H1 (cell line): Measurements from ENCODE around the gene SUSD5. TPM values are rescaled to one million over a fixed set of nuclear protein-coding genes. Genes with fewer than 3 reads are reported as not detected.

Experiments
- CTCF ChIA-PET: fragments of 300-600 bp; sonication (Branson Sonifier 250); formaldehyde crosslinking; loops from one replicate; lab custom pipeline; 2021; ENCODE audit not compliant: partially characterized antibody; lab: Charles Lee
- POLR2A ChIA-PET: fragments of 300-600 bp; sonication (Branson Sonifier 250); formaldehyde crosslinking; loops from one replicate; lab custom pipeline; 2021; ENCODE audit warnings: inconsistent platforms; ENCODE audit not compliant: partially characterized antibody; lab: Charles Lee
- DNase-seq, 2 experiments: peaks; one replicate each; pipeline versions ENCODE4 v3.0.0 to v3.0.0-alpha.2; 2010 to 2022; ENCODE audit warnings: low spot score in 2 of 2, low read depth in 1 of 2, mixed read lengths in 1 of 2
- FAIRE-seq: peaks from 2 replicates; lab custom pipeline; 2011; peaks lifted over from hg19 to GRCh38; lab: Jason Lieb, UNC
- H2AFZ ChIP-seq: 2 replicates; pipeline ENCODE4 v1.8.1; 2012; ENCODE audit warnings: low read length, inconsistent platforms
- H2AK5ac ChIP-seq: 2 replicates; pipeline ENCODE4 v1.6.1; 2013; ENCODE audit warnings: low read depth, low read length
- H2BK120ac ChIP-seq: replicated peaks from 2 replicates; pipeline ENCODE3; 2013; ENCODE audit warnings: low read depth, low read length, inconsistent platforms
- H2BK12ac ChIP-seq: 2 replicates; pipeline ENCODE4 v1.6.1; 2013; ENCODE audit warnings: low read depth, low read length
- H2BK15ac ChIP-seq: 2 replicates; pipeline ENCODE4 v1.6.1; 2013; ENCODE audit warnings: low read length
- H2BK20ac ChIP-seq: 2 replicates; pipeline ENCODE4 v1.6.1; 2013; ENCODE audit warnings: low read length
- H2BK5ac ChIP-seq: 2 replicates; pipeline ENCODE4 v1.6.1; 2013; ENCODE audit warnings: low read depth, low read length
- H3K14ac ChIP-seq: 2 replicates; pipeline ENCODE4 v1.6.1; 2013; ENCODE audit warnings: inconsistent platforms; ENCODE audit not compliant: insufficient read length
- H3K18ac ChIP-seq: 2 replicates; pipeline ENCODE4 v1.6.1; 2013; ENCODE audit warnings: low read length; ENCODE audit errors: extremely low read depth
- H3K23ac ChIP-seq: 2 replicates; pipeline ENCODE4 v1.6.1; 2013; ENCODE audit warnings: inconsistent platforms; ENCODE audit not compliant: insufficient read length
- H3K23me2 ChIP-seq: 2 replicates; pipeline ENCODE4 v1.6.1; 2013; ENCODE audit warnings: low read depth, low read length
- H3K27ac ChIP-seq: 2 replicates; pipeline ENCODE4 v1.6.1; 2011; ENCODE audit warnings: low read depth, low read length, inconsistent platforms
- H3K27me3 ChIP-seq, 4 experiments: replicated peaks in 1 of 4; 1 replicate in 1 of 4; 2 replicates in 3 of 4; pipeline versions ENCODE4 v1.6.1 to v1.8.1; 2011 to 2013; ENCODE audit warnings: low read length in 3 of 4, mild to moderate bottlenecking in 3 of 4, inconsistent platforms in 2 of 4, mixed read lengths in 2 of 4, moderate library complexity in 1 of 4; ENCODE audit not compliant: control insufficient read depth in 3 of 4, insufficient read depth in 3 of 4; ENCODE audit errors: extremely low read depth in 1 of 4
- H3K36me3 ChIP-seq, 4 experiments: 2 replicates each; pipeline versions ENCODE4 v1.6.1 to v1.8.1; 2011 to 2013; ENCODE audit warnings: mild to moderate bottlenecking in 4 of 4, low read length in 3 of 4, moderate library complexity in 2 of 4, control low read depth in 1 of 4, inconsistent platforms in 1 of 4; ENCODE audit not compliant: insufficient read depth in 4 of 4, control insufficient read depth in 2 of 4
- H3K4ac ChIP-seq: replicated peaks from 2 replicates; pipeline ENCODE3; 2013; ENCODE audit warnings: low read length, low read depth, mixed read lengths, inconsistent platforms; ENCODE audit not compliant: insufficient read length
- H3K4me1 ChIP-seq, 4 experiments: replicated peaks in 1 of 4; 1 replicate in 1 of 4; 2 replicates in 3 of 4; pipeline versions ENCODE4 v1.6.1 to v1.8.1; 2011 to 2013; ENCODE audit warnings: low read length in 3 of 4, inconsistent platforms in 2 of 4, mixed read lengths in 1 of 4; ENCODE audit not compliant: insufficient read depth in 4 of 4, control insufficient read depth in 3 of 4
- H3K4me2 ChIP-seq, 2 experiments: 2 replicates each; pipeline versions ENCODE4 v1.6.1 to v1.8.1; 2011 to 2013; ENCODE audit warnings: low read depth in 2 of 2, low read length in 2 of 2, control low read depth in 1 of 2, inconsistent platforms in 1 of 2, mild to moderate bottlenecking in 1 of 2; ENCODE audit not compliant: insufficient read depth in 1 of 2
- H3K4me3 ChIP-seq, 4 experiments: fragments of 200-600, 300-600 bp in 1 of 4; sonication (generic), shearing (Covaris generic), sonication (Bioruptor Twin) in 1 of 4; 2 replicates each; pipeline versions ENCODE4 v1.5.1 to v1.8.1; 2011 to 2016; ENCODE audit warnings: low read length in 4 of 4, low read depth in 3 of 4, control low read depth in 2 of 4, inconsistent platforms in 2 of 4, mild to moderate bottlenecking in 2 of 4, mixed read lengths in 1 of 4, moderate library complexity in 1 of 4; ENCODE audit not compliant: insufficient read depth in 2 of 4; ENCODE audit errors: extremely low read depth in 1 of 4
- H3K56ac ChIP-seq: replicated peaks from 2 replicates; pipeline ENCODE3; 2013; ENCODE audit warnings: low read depth, mild to moderate bottlenecking, mixed read lengths, low read length, inconsistent platforms; ENCODE audit not compliant: insufficient read length
- H3K79me1 ChIP-seq: 2 replicates; pipeline ENCODE4 v1.6.1; 2013; ENCODE audit warnings: low read depth, low read length, control low read depth
- H3K79me2 ChIP-seq, 2 experiments: 2 replicates each; pipeline versions ENCODE4 v1.6.1 to v1.8.1; 2012 to 2013; ENCODE audit warnings: low read length in 2 of 2, mild to moderate bottlenecking in 2 of 2, inconsistent platforms in 1 of 2; ENCODE audit not compliant: insufficient read depth in 2 of 2, control insufficient read depth in 1 of 2
- H3K9ac ChIP-seq, 4 experiments: replicated peaks in 1 of 4; 1 replicate in 1 of 4; 2 replicates in 3 of 4; pipeline versions ENCODE4 v1.6.1 to v1.8.1; 2011 to 2013; ENCODE audit warnings: low read depth in 3 of 4, low read length in 3 of 4, control low read depth in 2 of 4, mild to moderate bottlenecking in 2 of 4, moderate library complexity in 2 of 4, inconsistent platforms in 1 of 4; ENCODE audit errors: extremely low read depth in 1 of 4
- H3K9me3 ChIP-seq, 2 experiments: 2 replicates each; pipeline versions ENCODE4 v1.6.1 to v1.8.1; 2012 to 2013; ENCODE audit warnings: mild to moderate bottlenecking in 2 of 2, moderate library complexity in 2 of 2, control low read depth in 1 of 2, inconsistent platforms in 1 of 2, low read depth in 1 of 2, low read length in 1 of 2, mixed read lengths in 1 of 2; ENCODE audit not compliant: insufficient read depth in 2 of 2
- H4K20me1 ChIP-seq, 2 experiments: replicated peaks in 1 of 2; 2 replicates each; pipeline versions ENCODE3 to v1.8.1; 2011 to 2013; ENCODE audit warnings: inconsistent platforms in 2 of 2, low read length in 2 of 2, mild to moderate bottlenecking in 1 of 2; ENCODE audit not compliant: insufficient read depth in 2 of 2, control insufficient read depth in 1 of 2
- H4K5ac ChIP-seq: 2 replicates; pipeline ENCODE4 v1.6.1; 2013; ENCODE audit warnings: low read length, low read depth, mixed read lengths, inconsistent platforms; ENCODE audit not compliant: insufficient read length
- H4K8ac ChIP-seq: 2 replicates; pipeline ENCODE4 v1.8.0; 2013; ENCODE audit warnings: mild to moderate bottlenecking, moderate library complexity, low read length, inconsistent platforms; ENCODE audit not compliant: insufficient read depth; ENCODE audit errors: extremely low read depth
- H4K91ac ChIP-seq: replicated peaks from 2 replicates; pipeline ENCODE3; 2013; ENCODE audit warnings: low read length, mixed read lengths, inconsistent platforms; ENCODE audit not compliant: insufficient read length
- FOSL1 ChIP-seq: IDR thresholded peaks from 2 replicates; pipeline ENCODE4 v1.6.1; 2011; ENCODE audit warnings: mild to moderate bottlenecking, low read depth, low read length, moderate library complexity; ENCODE audit not compliant: insufficient read depth
- RXRA ChIP-seq: IDR thresholded peaks from 2 replicates; pipeline ENCODE4 v1.6.1; 2011; ENCODE audit warnings: low read depth, mild to moderate bottlenecking, low read length, moderate library complexity; ENCODE audit not compliant: insufficient read depth
- TEAD4 ChIP-seq: IDR thresholded peaks from 2 replicates; pipeline ENCODE4 v1.6.1; 2012; ENCODE audit warnings: low read depth, low read length, inconsistent platforms, mixed read lengths
- WGBS, 2 experiments: shearing (Covaris generic) in 1 of 2; methylation state at CpG; one replicate each; pipeline versions ENCODE4 v1.1.6 to v1.1.7; 2013 to 2015; ENCODE audit warnings: low lambda C conversion rate in 2 of 2, mixed read lengths in 2 of 2, inconsistent platforms in 1 of 2, low coverage in 1 of 2, missing lambda C conversion rate in 1 of 2; ENCODE audit not compliant: insufficient replicate concordance in 2 of 2, insufficient coverage in 1 of 2, insufficient read length in 1 of 2; ENCODE audit errors: extremely low coverage in 1 of 2, missing lambda C conversion rate in 1 of 2; 5-methylcytosine and 5-hydroxymethylcytosine counted together
- polyA plus RNA-seq, 7 experiments: library from polyadenylated mRNA; depleted of rRNA in 3 of 7; stranded (reverse) in 5 of 7; unstranded in 2 of 7; fragments of >200 nt in 5 of 7; fragments of 200-250 nt in 2 of 7; gene quantifications; 1 replicate in 5 of 7; 2 replicates in 1 of 7; 4 replicates in 1 of 7; pipeline versions ENCODE4 v1.2.1 to v1.2.3, GENCODE V29; 2011 to 2013; ENCODE audit warnings: missing spikeins in 2 of 7, mixed read lengths in 2 of 7
- total RNA-seq: library from RNA; stranded (reverse); fragmentation: NEBNext Ultra II Directional; extraction: Animal tissue kit (Norgen Biotek cat#: 25700); gene quantifications from 2 replicates; pipeline ENCODE4 v1.2.1, GENCODE V29; 2021

Gene SUSD5
- total and polyA plus RNA-seq, 2 of the 8 experiments (the other 6 are each of a cell fraction or from before 2014, with no cell fraction given), result 0.92 to 3.3 TPM

- Histone ChIP-seq H3K36me3 (no peaks in the 10 kb centered on the region), H3K9me3 (no peaks in the 10 kb centered on the region), H3K4me1 (no peaks in the 10 kb centered on the region), H3K79me2 (no peaks in the 10 kb centered on the region), H3K18ac (no peak overlapping the region), H2AFZ (no peak overlapping the region), H2BK5ac (no peak overlapping the region), H3K27me3 (no peaks in the 10 kb centered on the region), H4K5ac (no peak overlapping the region), H2BK20ac (no peak overlapping the region), H3K9ac (no peak overlapping the region), H3K23ac (no peak overlapping the region), H3K4me3 (no peak overlapping the region), H2BK120ac (no peak overlapping the region), H4K20me1 (no peaks in the 10 kb centered on the region)
- ChIA-PET CTCF (no interaction called here), POLR2A (no interaction called here)
- DNase-seq, result no peak
- TF ChIP-seq TEAD4 (no peak), RXRA (no peak), FOSL1 (no peak)
- TF ChIP-seq, all 59 proteins: peak for 0
- 92% methylated on average over 3 of the region's 3 CpGs; no CpG with 5 or more reads in 1 of the 2 experiments for WGBS, 2 experiments
- no peak overlapping the region for H3K4ac ChIP-seq
- H3K23me2 ChIP-seq, result no peaks in the 10 kb centered on the region
- no peak overlapping the region for H4K8ac ChIP-seq
- H4K91ac ChIP-seq, result no peak overlapping the region
- no peak overlapping the region for H2BK12ac ChIP-seq
- no peak overlapping the region for H3K56ac ChIP-seq
- no peak overlapping the region for H3K14ac ChIP-seq
- no peak overlapping the region for H3K27ac ChIP-seq
- H2AK5ac ChIP-seq, result no peak overlapping the region
- no peak overlapping the region for H2BK15ac ChIP-seq
- no peak for FAIRE-seq
- H3K79me1 ChIP-seq, result no peaks in the 10 kb centered on the region
- no peak overlapping the region for H3K4me2 ChIP-seq
These were observed 115.1 kb downstream of the SUSD5 start for GRCh38 chr3:33103480-33103879.
